Natural killer cell (primary cell): ENCODE measurements around the gene GAL. TPM values are rescaled to one million over a fixed set of nuclear protein-coding genes. Genes with fewer than 3 reads are reported as not detected.

Experiments
- ATAC-seq, 3 donors: fragments of 150-1000 bp in 2 of 3; fragments of 200-7000 bp in 1 of 3; cut with Tn5 transposase; 1 replicate in 1 of 3; 2 replicates in 2 of 3; pipeline ENCODE4 v1.10.0; 2021; ENCODE audit warnings: mild to moderate bottlenecking in 2 of 3, moderate library complexity in 2 of 3
- DNase-seq, 2 donors: peaks; one replicate each; pipeline versions ENCODE4 v3.0.0 to v3.0.0-alpha.2; 2013 to 2021; ENCODE audit warnings: mixed read lengths in 1 of 2
- H3K27ac ChIP-seq: one replicate; pipeline ENCODE4 v1.5.1; 2013; ENCODE audit warnings: mild to moderate bottlenecking, low read length
- H3K27me3 ChIP-seq: one replicate; pipeline ENCODE4 v1.6.1; 2013; ENCODE audit warnings: low read length; ENCODE audit not compliant: control insufficient read depth, insufficient read depth
- H3K36me3 ChIP-seq: one replicate; pipeline ENCODE4 v1.6.1; 2013; ENCODE audit warnings: low read length; ENCODE audit not compliant: control insufficient read depth, insufficient read depth
- H3K4me1 ChIP-seq: one replicate; pipeline ENCODE4 v1.6.1; 2013; ENCODE audit warnings: low read length; ENCODE audit not compliant: control insufficient read depth, insufficient read depth
- H3K4me3 ChIP-seq: one replicate; pipeline ENCODE4 v1.5.1; 2013; ENCODE audit warnings: low read length
- H3K9me3 ChIP-seq: one replicate; pipeline ENCODE4 v1.6.1; 2013; ENCODE audit warnings: low read length; ENCODE audit not compliant: control insufficient read depth, insufficient read depth
- H3K27ac Mint-ChIP-seq, 2 donors: one replicate each; pipeline ENCODE4 v1.8.0; 2022; ENCODE audit warnings: mild to moderate bottlenecking in 2 of 2, mixed read lengths in 2 of 2, moderate library complexity in 1 of 2
- H3K27me3 Mint-ChIP-seq, 2 donors: one replicate each; pipeline ENCODE4 v1.8.0; 2022; ENCODE audit warnings: low read depth in 2 of 2, mixed read lengths in 2 of 2
- H3K36me3 Mint-ChIP-seq: one replicate; pipeline ENCODE4 v1.8.0; 2022; ENCODE audit warnings: mixed read lengths
- H3K4me1 Mint-ChIP-seq, 2 donors: one replicate each; pipeline ENCODE4 v1.8.0; 2022; ENCODE audit warnings: mixed read lengths in 2 of 2
- H3K4me3 Mint-ChIP-seq: one replicate; pipeline ENCODE4 v1.8.0; 2022; ENCODE audit warnings: mild to moderate bottlenecking, moderate library complexity, mixed read lengths
- H3K9me3 Mint-ChIP-seq, 2 donors: one replicate each; pipeline ENCODE4 v1.8.0; 2022; ENCODE audit warnings: mixed read lengths in 2 of 2
- CTCF ChIP-seq: fragments of 200-600 bp; IDR thresholded peaks from one replicate; pipeline ENCODE4 v1.8.0; 2022; ENCODE audit warnings: antibody characterized with exemption
- WGBS: methylation state at CpG from one replicate; pipeline ENCODE4 v1.1.7; 2013; ENCODE audit warnings: missing lambda C conversion rate; ENCODE audit not compliant: insufficient coverage; 5-methylcytosine and 5-hydroxymethylcytosine counted together
- intact Hi-C: fragments of 100-400 bp; cut with micrococcal nuclease; formaldehyde crosslinking; loops from one replicate; pipeline ENCODE4 v1.14.2; 2022
- total RNA-seq, 4 donors: library from RNA; stranded (reverse); fragments of 120-200 nt in 1 of 4; gene quantifications; one replicate each; pipeline versions ENCODE4 v1.2.3 to v1.2.4, GENCODE V29; 2013 to 2022

Gene GAL
- total RNA-seq, 3 donors from 2014 or later (not counting 1 experiment from before 2014, with no cell fraction given) = not detected

- Mint-ChIP-seq H3K27me3 (peaks cover 11 to 20% of the 10 kb centered on the region in 2 donors), H3K36me3 (no peaks in the 10 kb centered on the region), H3K27ac (no peak overlapping the region), H3K4me3 (no peak overlapping the region), H3K4me1 (peaks cover 12 to 14% of the 10 kb centered on the region in 2 donors), H3K9me3 (peaks cover 0 to 2% of the 10 kb centered on the region in 2 donors)
- Histone ChIP-seq H3K4me1 (peaks cover 9% of the 10 kb centered on the region), H3K9me3 (peaks cover 3% of the 10 kb centered on the region), H3K27ac (no peak overlapping the region), H3K4me3 (no peak overlapping the region), H3K27me3 (peaks cover 2% of the 10 kb centered on the region), H3K36me3 (no peaks in the 10 kb centered on the region)
- ATAC-seq (no peak), DNase-seq (no peak)
- TF ChIP-seq CTCF = no peak
- WGBS = 87% methylated on average over 4 of the region's 5 CpGs
- intact Hi-C loops = no loop called here
Observed at GRCh38 chr11:68694431-68695297, 10.3 kb downstream of the GAL start.

- 38% methylated on average over 1 of the region's 2 CpGs for WGBS
- peaks cover 10% of the 10 kb centered on the region in 2 donors for H3K4me1 Mint-ChIP-seq
- H3K36me3 ChIP-seq = no peaks in the 10 kb centered on the region
- no peak overlapping the region for H3K4me3 Mint-ChIP-seq
- intact Hi-C loops = no loop called here
- peaks cover 3% of the 10 kb centered on the region for H3K9me3 ChIP-seq
- H3K4me1 ChIP-seq = peaks cover 3% of the 10 kb centered on the region
- peaks cover 11 to 20% of the 10 kb centered on the region in 2 donors for H3K27me3 Mint-ChIP-seq
- peaks cover 2% of the 10 kb centered on the region for H3K27me3 ChIP-seq
- TF ChIP-seq CTCF = no peak
- ATAC-seq = no peak
- H3K27ac ChIP-seq = no peak overlapping the region
- no peaks in the 10 kb centered on the region for H3K36me3 Mint-ChIP-seq
- no peak overlapping the region for H3K27ac Mint-ChIP-seq
- H3K9me3 Mint-ChIP-seq = peaks cover 0 to 2% of the 10 kb centered on the region in 2 donors
- H3K4me3 ChIP-seq = no peak overlapping the region
- no peak for DNase-seq
Observed at GRCh38 chr11:68695531-68695930, 11.2 kb downstream of the GAL start.

- H3K4me3 ChIP-seq = no peak overlapping the region
- no peaks in the 10 kb centered on the region for H3K36me3 ChIP-seq
- ATAC-seq = no peak
- Mint-ChIP-seq H3K4me3 (no peak overlapping the region), H3K27me3 (peaks cover 20 to 51% of the 10 kb centered on the region in 2 donors), H3K4me1 (no peaks in the 10 kb centered on the region), H3K9me3 (peaks cover 0 to 2% of the 10 kb centered on the region in 2 donors), H3K36me3 (no peaks in the 10 kb centered on the region), H3K27ac (no peak overlapping the region)
- peaks cover 3% of the 10 kb centered on the region for H3K9me3 ChIP-seq
- DNase-seq = no peak
- H3K27ac ChIP-seq = no peak overlapping the region
- H3K27me3 ChIP-seq = peaks cover 2% of the 10 kb centered on the region
- intact Hi-C loops = no loop called here
- WGBS = 86% methylated on average over 1 of the region's 2 CpGs
- no peak for TF ChIP-seq CTCF
- H3K4me1 ChIP-seq = no peaks in the 10 kb centered on the region
Observed at GRCh38 chr11:68698993-68699392, 14.6 kb downstream of the GAL start.
